AG09309 (cell line): Measurements from ENCODE around the gene PAEP.
"Not testable (repeated sequence)": the region's sequence is repeated elsewhere in the genome, so short reads cannot be mapped to it uniquely, and the experiment has no call there.

Experiments used
- DNase-seq: peaks from one replicate; pipeline ENCODE4 v3.0.0-alpha.2; 2010; ENCODE audit warnings: low read depth
- H3K4me3 ChIP-seq: 2 replicates; pipeline ENCODE4 v1.5.1; 2011; ENCODE audit warnings: mild to moderate bottlenecking, low read depth, low read length, moderate library complexity; ENCODE audit not compliant: control insufficient read depth
- CTCF ChIP-seq: IDR thresholded peaks from 2 replicates; pipeline ENCODE4 v1.5.1; 2011; ENCODE audit warnings: mild to moderate bottlenecking, low read depth, low read length, inconsistent platforms; ENCODE audit not compliant: insufficient read depth, control insufficient read depth; ENCODE audit errors: missing control alignments

PAEP gene

GRCh38 chr9:135536216-135536615 lies 25.3 kb upstream of the PAEP start:
- no peak overlapping the region for H3K4me3 ChIP-seq

GRCh38 chr9:135543262-135543894 lies 18.2 kb upstream of the PAEP start:
- H3K4me3 ChIP-seq, DNase-seq: not testable (repeated sequence)

More at GRCh38 chr9:135536216-135536615, 25.3 kb upstream of the PAEP start:
- peak; percentile 51 for DNase-seq
- no peak for TF ChIP-seq CTCF

- no peak for DNase-seq
- no peak overlapping the region for H3K4me3 ChIP-seq
- TF ChIP-seq CTCF = no peak
Observed at GRCh38 chr9:135544981-135545635, 16.4 kb upstream of the PAEP start.

- DNase-seq, H3K4me3 ChIP-seq: not testable (repeated sequence)
Observed at GRCh38 chr9:135545646-135546176, 15.8 kb upstream of the PAEP start, which contains the start of gene OBP2A. Gene OBP2A (plus strand): TSS chr9:135546126. CDS start chr9:135546181, 55 bp downstream.

- DNase-seq = not testable (repeated sequence)
Observed at GRCh38 chr9:135546792-135547617, 14.6 kb upstream of the PAEP start.

GRCh38 chr9:135547756-135548736 lies 13.5 kb upstream of the PAEP start:
- no peak for TF ChIP-seq CTCF
- no peak for DNase-seq
- H3K4me3 ChIP-seq = no peak overlapping the region

More at GRCh38 chr9:135546792-135547617, 14.6 kb upstream of the PAEP start:
- H3K4me3 ChIP-seq = not testable (repeated sequence)

- H3K4me3 ChIP-seq, DNase-seq: not testable (repeated sequence)
Observed at GRCh38 chr9:135549478-135550343, 11.8 kb upstream of the PAEP start.
